ENCODE data around the gene OR2S2.

The OR2S2 gene

GRCh38 chr9:35930521-35930920 lies 27.4 kb downstream of the OR2S2 start:
- H3K36me3 ChIP-seq (ENCODE audit: insufficient read depth, low read length) = no peaks in the 10 kb centered on the region
- DNase-seq = no peak
- H3K9ac ChIP-seq (ENCODE audit: low read depth, low read length) = no peak overlapping the region
- ATAC-seq (ENCODE audit: insufficient read depth, low read depth) = no peak
- H3K4me2 ChIP-seq (ENCODE audit: insufficient read depth, low read length) = no peak overlapping the region
- H3K27ac ChIP-seq (ENCODE audit: low read length) = no peak overlapping the region
- no peak overlapping the region for H3K4me3 ChIP-seq (ENCODE audit: low read depth in 1 of 2, low read length in 2 of 2)
- TF ChIP-seq EZH2 (IDR thresholded peaks at IDR 0.05; ENCODE audit: borderline replicate concordance, low read depth, low read length, severe bottlenecking) = no peak
- TF ChIP-seq CTCF (IDR thresholded peaks at IDR 0.05; ENCODE audit: borderline replicate concordance, extremely low read depth, low read length, poor library complexity, severe bottlenecking) = no peak
- no peak overlapping the region for H2AFZ ChIP-seq (ENCODE audit: low read depth, low read length)
- H3K4me1 ChIP-seq (ENCODE audit: insufficient read depth, low read length) = peaks cover 8% of the 10 kb centered on the region; the same call in 1 of the 2 replicates
- no peaks in the 10 kb centered on the region for H3K27me3 ChIP-seq (ENCODE audit: insufficient read depth, low read length, poor library complexity)
- H3K79me2 ChIP-seq (ENCODE audit: insufficient read depth, low read length) = no peaks in the 10 kb centered on the region
- H4K20me1 ChIP-seq (ENCODE audit: insufficient read depth, low read length) = no peaks in the 10 kb centered on the region
- no peaks in the 10 kb centered on the region for H3K9me3 ChIP-seq (ENCODE audit: insufficient read depth, low read length, severe bottlenecking)

- no peak for ATAC-seq (ENCODE audit: insufficient read depth, low read depth)
- H3K9me3 ChIP-seq (ENCODE audit: insufficient read depth, low read length, severe bottlenecking) = no peaks in the 10 kb centered on the region
- peaks cover 8% of the 10 kb centered on the region; the same call in 1 of the 2 replicates for H3K4me1 ChIP-seq (ENCODE audit: insufficient read depth, low read length)
- H3K79me2 ChIP-seq (ENCODE audit: insufficient read depth, low read length) = no peaks in the 10 kb centered on the region
- no peaks in the 10 kb centered on the region for H3K27me3 ChIP-seq (ENCODE audit: insufficient read depth, low read length, poor library complexity)
- H3K4me2 ChIP-seq (ENCODE audit: insufficient read depth, low read length) = no peak overlapping the region
- no peaks in the 10 kb centered on the region for H3K36me3 ChIP-seq (ENCODE audit: insufficient read depth, low read length)
- no peaks in the 10 kb centered on the region for H4K20me1 ChIP-seq (ENCODE audit: insufficient read depth, low read length)
- H3K9ac ChIP-seq (ENCODE audit: low read depth, low read length) = no peak overlapping the region
- H3K27ac ChIP-seq (ENCODE audit: low read length) = no peak overlapping the region
- no peak overlapping the region for H3K4me3 ChIP-seq (ENCODE audit: low read depth in 1 of 2, low read length in 2 of 2)
- no peak for DNase-seq
- TF ChIP-seq EZH2 (IDR thresholded peaks at IDR 0.05; ENCODE audit: borderline replicate concordance, low read depth, low read length, severe bottlenecking) = no peak
- no peak for TF ChIP-seq CTCF (IDR thresholded peaks at IDR 0.05; ENCODE audit: borderline replicate concordance, extremely low read depth, low read length, poor library complexity, severe bottlenecking)
- no peak overlapping the region for H2AFZ ChIP-seq (ENCODE audit: low read depth, low read length)
Observed at GRCh38 chr9:35929453-35929718, 28.6 kb downstream of the OR2S2 start.

DNA sequence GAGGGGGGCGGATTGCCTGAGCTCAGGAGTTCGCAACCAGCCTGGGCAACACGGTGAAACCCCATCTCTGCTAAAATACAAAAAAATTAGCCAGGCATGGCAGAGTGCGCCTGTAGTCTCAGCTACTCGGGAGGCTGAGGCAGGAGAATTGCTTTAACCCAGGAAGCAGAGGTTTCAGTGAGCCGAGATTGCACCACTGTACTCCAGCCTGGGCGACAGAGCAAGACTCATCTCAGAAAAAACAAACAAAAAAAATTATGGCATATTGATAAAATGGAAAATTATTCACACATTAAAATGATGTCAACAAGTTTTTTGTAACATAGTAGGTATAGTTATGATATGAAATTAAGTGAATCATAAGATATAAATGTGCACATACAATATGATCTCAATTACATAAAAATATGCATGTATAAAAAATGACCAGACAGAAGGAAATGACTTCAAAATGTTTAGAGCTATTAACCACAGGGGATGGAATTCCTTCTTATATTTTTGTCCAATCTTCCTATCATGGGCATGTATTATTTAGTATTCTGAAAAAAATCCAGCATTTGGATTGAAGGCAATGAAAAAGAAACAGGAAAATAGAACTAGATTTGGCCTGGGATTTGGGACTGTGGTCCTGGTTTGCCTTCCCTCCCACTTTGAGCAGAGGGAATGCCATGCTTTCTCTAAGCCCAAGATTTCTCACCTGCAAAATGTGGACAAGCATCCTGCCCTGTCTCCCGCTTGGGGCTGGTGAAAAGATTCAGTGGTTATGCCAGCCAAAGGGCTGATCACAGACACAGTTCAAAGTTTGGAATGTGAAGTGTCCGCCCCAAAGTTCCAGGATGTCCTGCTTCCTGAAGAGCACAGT lies 29.1 kb downstream of the OR2S2 start:
- Histone ChIP-seq H3K79me2 (ENCODE audit: insufficient read depth, low read length) (no peaks in the 10 kb centered on the region), H3K27ac (ENCODE audit: low read length) (no peak overlapping the region), H3K4me3 (ENCODE audit: low read depth in 1 of 2, low read length in 2 of 2) (no peak overlapping the region), H3K4me1 (ENCODE audit: insufficient read depth, low read length) (peaks cover 8% of the 10 kb centered on the region; the same call in 1 of the 2 replicates), H3K9me3 (ENCODE audit: insufficient read depth, low read length, severe bottlenecking) (no peaks in the 10 kb centered on the region), H3K9ac (ENCODE audit: low read depth, low read length) (no peak overlapping the region), H3K36me3 (ENCODE audit: insufficient read depth, low read length) (no peaks in the 10 kb centered on the region), H3K27me3 (ENCODE audit: insufficient read depth, low read length, poor library complexity) (no peaks in the 10 kb centered on the region), H2AFZ (ENCODE audit: low read depth, low read length) (no peak overlapping the region), H4K20me1 (ENCODE audit: insufficient read depth, low read length) (no peaks in the 10 kb centered on the region), H3K4me2 (ENCODE audit: insufficient read depth, low read length) (no peak overlapping the region)
- DNase-seq (no peak), ATAC-seq (ENCODE audit: insufficient read depth, low read depth) (no peak)
- TF ChIP-seq CTCF (IDR thresholded peaks at IDR 0.05; ENCODE audit: borderline replicate concordance, extremely low read depth, low read length, poor library complexity, severe bottlenecking) (no peak), EZH2 (IDR thresholded peaks at IDR 0.05; ENCODE audit: borderline replicate concordance, low read depth, low read length, severe bottlenecking) (no peak)
